KMS-11 (cell line): ENCODE data around the gene PTP4A2.

ENCODE experiments used
- H2AFZ ChIP-seq: fragments of 200-600 bp; sonication (generic); 2 replicates; pipeline ENCODE4 v1.6.1; 2016; ENCODE audit warnings: antibody characterized with exemption, mixed run types, low read depth
- H3K27ac ChIP-seq: fragments of 200-600 bp; sonication (generic); 2 replicates; pipeline ENCODE4 v1.6.1; 2016; ENCODE audit warnings: mild to moderate bottlenecking, mixed run types
- H3K27me3 ChIP-seq: fragments of 200-600 bp; sonication (generic); 2 replicates; pipeline ENCODE4 v1.6.1; 2017; ENCODE audit warnings: mild to moderate bottlenecking, low read depth, mixed run types, moderate library complexity; ENCODE audit not compliant: insufficient read depth
- H3K36me3 ChIP-seq: fragments of 200-600 bp; sonication (generic); 2 replicates; pipeline ENCODE4 v1.6.1; 2017; ENCODE audit warnings: mild to moderate bottlenecking, mixed run types; ENCODE audit not compliant: insufficient read depth
- H3K4me1 ChIP-seq: fragments of 200-600 bp; sonication (generic); 2 replicates; pipeline ENCODE4 v1.6.1; 2016; ENCODE audit warnings: mild to moderate bottlenecking, low read depth, mixed run types; ENCODE audit not compliant: poor library complexity, severe bottlenecking
- H3K4me2 ChIP-seq: fragments of 200-600 bp; sonication (generic); 2 replicates; pipeline ENCODE4 v1.7.0; 2016; ENCODE audit warnings: mild to moderate bottlenecking, mixed run types
- H3K4me3 ChIP-seq: fragments of 200-600 bp; sonication (generic); IDR thresholded peaks from 2 replicates; pipeline ENCODE4 v1.6.1; 2017; ENCODE audit warnings: low read depth, low read length, mixed read lengths; ENCODE audit not compliant: insufficient read depth
- H3K79me2 ChIP-seq: fragments of 200-600 bp; sonication (generic); 2 replicates; pipeline ENCODE4 v1.6.1; 2016; ENCODE audit warnings: low read depth, mixed run types; ENCODE audit not compliant: insufficient read depth
- H3K9ac ChIP-seq: fragments of 200-600 bp; sonication (generic); 2 replicates; pipeline ENCODE4 v1.6.1; 2016; ENCODE audit warnings: mild to moderate bottlenecking, mixed run types
- H4K20me1 ChIP-seq: fragments of 200-600 bp; sonication (generic); 2 replicates; pipeline ENCODE4 v1.6.1; 2016; ENCODE audit warnings: mild to moderate bottlenecking, mixed run types; ENCODE audit not compliant: insufficient read depth
- TF ChIP-seq, protein P1 (sequence below): fragments of 200-600 bp; sonication (generic); conservative IDR thresholded peaks from 2 replicates; pipeline ENCODE4 v1.6.1; 2017; ENCODE audit warnings: low read depth, mild to moderate bottlenecking, antibody characterized with exemption, low read length, moderate library complexity, mixed read lengths

The PTP4A2 gene

DNA sequence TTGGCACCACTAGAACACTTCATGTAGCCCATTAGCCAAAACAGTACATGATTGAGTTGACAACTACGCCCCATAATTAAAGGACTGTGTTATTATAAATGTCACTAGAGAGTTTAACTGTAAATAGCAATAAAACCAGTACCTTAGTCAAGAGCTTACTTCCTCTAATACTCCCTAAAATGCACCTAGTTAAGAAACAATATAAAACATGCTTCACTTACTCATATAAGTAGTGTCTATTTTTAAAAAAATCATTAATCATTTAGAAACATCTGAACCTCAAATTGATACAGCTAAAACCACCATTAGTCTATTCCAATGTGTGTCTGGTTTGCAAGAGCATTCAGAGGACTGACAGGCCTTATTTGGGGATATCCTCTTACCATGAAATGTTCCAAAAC lies 25.3 kb downstream of the PTP4A2 start:
- H3K4me1 ChIP-seq = peaks cover 40% of the 10 kb centered on the region
- H2AFZ ChIP-seq = no peak overlapping the region
- peaks cover 3% of the 10 kb centered on the region; the same call in 1 of the 2 replicates for H4K20me1 ChIP-seq
- TF ChIP-seq, protein P1, sequence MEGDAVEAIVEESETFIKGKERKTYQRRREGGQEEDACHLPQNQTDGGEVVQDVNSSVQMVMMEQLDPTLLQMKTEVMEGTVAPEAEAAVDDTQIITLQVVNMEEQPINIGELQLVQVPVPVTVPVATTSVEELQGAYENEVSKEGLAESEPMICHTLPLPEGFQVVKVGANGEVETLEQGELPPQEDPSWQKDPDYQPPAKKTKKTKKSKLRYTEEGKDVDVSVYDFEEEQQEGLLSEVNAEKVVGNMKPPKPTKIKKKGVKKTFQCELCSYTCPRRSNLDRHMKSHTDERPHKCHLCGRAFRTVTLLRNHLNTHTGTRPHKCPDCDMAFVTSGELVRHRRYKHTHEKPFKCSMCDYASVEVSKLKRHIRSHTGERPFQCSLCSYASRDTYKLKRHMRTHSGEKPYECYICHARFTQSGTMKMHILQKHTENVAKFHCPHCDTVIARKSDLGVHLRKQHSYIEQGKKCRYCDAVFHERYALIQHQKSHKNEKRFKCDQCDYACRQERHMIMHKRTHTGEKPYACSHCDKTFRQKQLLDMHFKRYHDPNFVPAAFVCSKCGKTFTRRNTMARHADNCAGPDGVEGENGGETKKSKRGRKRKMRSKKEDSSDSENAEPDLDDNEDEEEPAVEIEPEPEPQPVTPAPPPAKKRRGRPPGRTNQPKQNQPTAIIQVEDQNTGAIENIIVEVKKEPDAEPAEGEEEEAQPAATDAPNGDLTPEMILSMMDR = no peak
- H3K27me3 ChIP-seq = no peaks in the 10 kb centered on the region
- no peak overlapping the region for H3K9ac ChIP-seq
- H3K4me3 ChIP-seq = no peak overlapping the region
- H3K27ac ChIP-seq = no peak overlapping the region
- no peaks in the 10 kb centered on the region; the same call in 1 of the 2 replicates for H3K36me3 ChIP-seq
- peaks cover 51% of the 10 kb centered on the region for H3K79me2 ChIP-seq
- H3K4me2 ChIP-seq = no peak overlapping the region

DNA sequence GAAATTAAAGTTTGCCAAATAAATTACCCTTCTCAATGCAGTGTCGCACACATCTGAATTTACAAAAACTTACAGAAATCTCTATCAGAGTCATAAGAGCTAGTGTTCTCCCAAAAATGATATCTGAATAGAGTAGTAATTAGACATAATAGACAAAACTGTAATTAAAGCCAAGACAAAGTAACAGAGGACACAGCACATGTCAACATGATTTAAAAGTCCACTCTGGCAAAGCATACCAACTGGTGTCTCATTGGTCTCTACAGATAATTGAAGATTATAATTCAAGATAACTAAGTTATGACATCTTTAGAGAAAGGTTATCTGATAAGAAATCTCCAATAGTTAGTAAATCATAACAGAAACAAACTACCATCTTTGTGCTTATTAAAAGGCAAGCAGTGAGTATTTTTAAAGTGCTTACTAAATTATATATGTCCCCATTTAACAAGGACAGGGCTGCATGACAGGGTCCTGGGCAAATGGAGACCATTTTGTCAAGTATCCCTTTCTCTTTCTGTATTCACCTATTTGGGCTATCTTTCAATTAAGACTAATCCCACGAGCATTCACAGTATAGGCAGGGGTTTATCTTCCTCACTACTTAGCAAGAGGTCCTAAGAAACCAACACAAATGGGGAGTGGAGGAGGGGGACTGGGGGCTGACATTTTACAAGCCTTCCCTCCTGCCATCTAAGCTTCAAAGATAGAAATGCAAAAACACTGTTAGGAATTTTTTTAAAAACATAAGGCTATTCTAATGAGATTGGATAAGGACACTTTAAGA lies 26.0 kb downstream of the PTP4A2 start:
- H3K79me2 ChIP-seq = peaks cover 45% of the 10 kb centered on the region
- H3K27ac ChIP-seq = no peak overlapping the region
- no peak overlapping the region for H3K9ac ChIP-seq
- no peak overlapping the region for H2AFZ ChIP-seq
- TF ChIP-seq, protein P1 = no peak
- peaks cover 36% of the 10 kb centered on the region for H3K4me1 ChIP-seq
- peaks cover 4% of the 10 kb centered on the region; the same call in 1 of the 2 replicates for H3K36me3 ChIP-seq
- H3K27me3 ChIP-seq = no peaks in the 10 kb centered on the region
- peaks cover 3% of the 10 kb centered on the region; the same call in 1 of the 2 replicates for H4K20me1 ChIP-seq
- no peak overlapping the region for H3K4me3 ChIP-seq
- H3K4me2 ChIP-seq = no peak overlapping the region

DNA sequence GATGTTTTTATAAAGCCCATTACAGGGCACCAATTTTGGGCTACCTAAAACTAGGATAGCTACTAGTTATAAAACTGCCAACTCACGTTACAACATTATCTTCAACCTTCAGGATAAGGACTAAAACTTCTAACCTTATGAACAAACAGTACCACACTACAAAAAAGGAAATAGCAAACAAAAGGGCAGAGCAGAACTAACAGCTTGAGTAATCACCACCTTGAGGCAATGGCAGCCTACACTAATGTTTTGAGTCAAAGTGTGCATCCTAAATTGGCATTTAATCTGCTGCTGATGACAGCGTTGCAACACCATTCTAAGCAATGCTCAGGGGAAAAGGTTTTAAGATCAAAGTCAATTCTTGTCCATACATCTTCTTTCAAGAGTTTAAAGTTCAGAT lies 27.2 kb downstream of the PTP4A2 start:
- Histone ChIP-seq H3K4me1 (peaks cover 30% of the 10 kb centered on the region), H2AFZ (no peak overlapping the region), H3K27ac (no peak overlapping the region), H3K79me2 (peaks cover 41% of the 10 kb centered on the region), H3K36me3 (peaks cover 4% of the 10 kb centered on the region; the same call in 1 of the 2 replicates), H3K4me3 (no peak overlapping the region), H3K9ac (no peak overlapping the region), H4K20me1 (peaks cover 3% of the 10 kb centered on the region; the same call in 1 of the 2 replicates), H3K27me3 (no peaks in the 10 kb centered on the region), H3K4me2 (no peak overlapping the region)
- TF ChIP-seq, protein P1 = no peak

DNA sequence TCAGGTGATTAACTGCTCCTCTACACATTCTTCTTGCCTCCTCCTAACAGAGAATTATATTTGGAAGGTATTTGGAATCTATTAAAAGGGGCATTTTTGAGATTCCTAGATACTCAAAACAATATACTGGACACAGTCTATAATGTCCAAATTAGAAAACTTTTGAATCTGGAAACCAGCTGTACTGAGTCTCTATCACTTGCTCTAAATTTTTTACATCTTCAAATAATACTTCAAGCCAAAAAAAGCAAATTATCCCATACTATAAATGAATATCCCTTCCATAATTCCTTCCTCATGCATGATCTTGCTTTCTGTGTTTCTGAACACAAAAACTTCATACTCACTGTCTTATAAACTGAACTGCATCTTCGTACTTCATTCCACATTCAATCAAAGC lies 28.5 kb downstream of the PTP4A2 start:
- Histone ChIP-seq H2AFZ (no peak overlapping the region), H3K4me3 (no peak overlapping the region), H4K20me1 (peaks cover 6% of the 10 kb centered on the region; the same call in 1 of the 2 replicates), H3K36me3 (peaks cover 4% of the 10 kb centered on the region; the same call in 1 of the 2 replicates), H3K27ac (no peak overlapping the region), H3K79me2 (peaks cover 35% of the 10 kb centered on the region), H3K4me2 (no peak overlapping the region), H3K4me1 (peaks cover 32% of the 10 kb centered on the region), H3K9ac (no peak overlapping the region), H3K27me3 (no peaks in the 10 kb centered on the region)
- TF ChIP-seq, protein P1 = no peak
